GM12878 (cell line): ENCODE measurements around the gene KASH5. TPM values are rescaled to one million over a fixed set of nuclear protein-coding genes. Genes with fewer than 3 reads are reported as not detected.

Experiments
- ATAC-seq: fragments of 200-7000 bp; cut with Tn5 transposase; 3 replicates; pipeline ENCODE4 v1.9.1; 2020; ENCODE audit warnings: mild to moderate bottlenecking, moderate library complexity
- BruUV-seq: library from RNA; stranded (reverse); fragments of 400-500 nt; replicated peaks from 2 replicates; lab custom pipeline; 2021; lab: Mats Ljungman, UMichigan
- CTCF ChIA-PET: fragments of 300-600 bp; sonication (Branson Sonifier 250); formaldehyde crosslinking; extraction: SDS; loops from one replicate; lab custom pipeline; 2021; ENCODE audit warnings: inconsistent platforms; lab: Yijun Ruan, JAX
- POLR2A ChIA-PET: fragments of 350-600 bp; formaldehyde crosslinking; extraction: SDS; loops from one replicate; lab custom pipeline; 2021; ENCODE audit warnings: inconsistent platforms; lab: Charles Lee
- RAD21 ChIA-PET: fragments of 300-600 bp; sonication (Branson Sonifier 250); formaldehyde crosslinking; loops from one replicate; lab custom pipeline; 2023; ENCODE audit warnings: antibody characterized with exemption; ENCODE audit not compliant: unreplicated experiment; lab: Charles Lee
- SMC1A ChIA-PET: fragments of 300-600 bp; sonication (Branson Sonifier 250); formaldehyde crosslinking; loops from one replicate; lab custom pipeline; 2023; ENCODE audit not compliant: unreplicated experiment, uncharacterized antibody; lab: Charles Lee
- DNase-seq: peaks from one replicate; pipeline ENCODE4 v3.0.0-alpha.2; 2011; ENCODE audit warnings: low read depth, low spot score
- FAIRE-seq: peaks from 3 replicates; lab custom pipeline; 2011; peaks lifted over from hg19 to GRCh38; lab: Jason Lieb, UNC
- H2AFZ ChIP-seq: 2 replicates; pipeline ENCODE4 v1.6.0; 2011; ENCODE audit warnings: low read depth, low read length, control low read depth; ENCODE audit not compliant: control insufficient read depth
- H3K27ac ChIP-seq: 2 replicates; pipeline ENCODE4 v1.5.1; 2011; ENCODE audit warnings: control low read depth; ENCODE audit not compliant: control insufficient read depth, insufficient read depth
- H3K27me3 ChIP-seq, 2 experiments: replicated peaks in 1 of 2; 2 replicates each; pipeline versions ENCODE4 v1.6.0 to v1.6.1; 2011; ENCODE audit warnings: low read length in 1 of 2; ENCODE audit not compliant: control insufficient read depth in 2 of 2, insufficient read depth in 2 of 2
- H3K36me3 ChIP-seq, 2 experiments: 2 replicates each; pipeline ENCODE4 v1.5.1; 2011; ENCODE audit warnings: low read length in 1 of 2; ENCODE audit not compliant: control insufficient read depth in 2 of 2, insufficient read depth in 2 of 2
- H3K4me1 ChIP-seq: 2 replicates; pipeline ENCODE4 v1.6.1; 2011; ENCODE audit warnings: mild to moderate bottlenecking, low read length, moderate library complexity, mixed read lengths; ENCODE audit not compliant: control insufficient read depth, insufficient read depth
- H3K4me2 ChIP-seq: 2 replicates; pipeline ENCODE4 v1.6.0; 2011; ENCODE audit warnings: control low read depth; ENCODE audit not compliant: control insufficient read depth, insufficient read depth
- H3K4me3 ChIP-seq: fragments of 200-600 bp; sonication (generic); 2 replicates; pipeline ENCODE4 v1.5.1; 2016
- H3K79me2 ChIP-seq: 2 replicates; pipeline ENCODE4 v1.6.0; 2011; ENCODE audit warnings: low read length; ENCODE audit not compliant: control insufficient read depth, insufficient read depth
- H3K9ac ChIP-seq: 2 replicates; pipeline ENCODE4 v1.8.0; 2011; ENCODE audit warnings: low read length, control low read depth, mixed read lengths; ENCODE audit not compliant: control insufficient read depth, insufficient read depth
- H3K9me3 ChIP-seq: replicated peaks from 3 replicates; pipeline ENCODE4 v1.5.1; 2011; ENCODE audit warnings: mild to moderate bottlenecking, low read length; ENCODE audit not compliant: control insufficient read depth, insufficient read depth
- H4K20me1 ChIP-seq: 2 replicates; pipeline ENCODE4 v1.6.0; 2011; ENCODE audit not compliant: control insufficient read depth, insufficient read depth
- CREM ChIP-seq: IDR thresholded peaks from 2 replicates; pipeline ENCODE4 v1.6.1; 2014; ENCODE audit warnings: antibody characterized with exemption, low read depth
- IKZF2 ChIP-seq, 2 experiments: fragments of 450-650 bp; IDR thresholded peaks; 2 replicates each; pipeline ENCODE4 v1.6.1; 2017; ENCODE audit warnings: mild to moderate bottlenecking in 2 of 2, moderate library complexity in 2 of 2
- IRF5 ChIP-seq: fragments of 450-650 bp; IDR thresholded peaks from 2 replicates; pipeline ENCODE4 v1.6.1; 2017; ENCODE audit warnings: borderline replicate concordance
- POLR2AphosphoS5 ChIP-seq: IDR thresholded peaks from 2 replicates; pipeline ENCODE4 v1.6.1; 2011; ENCODE audit warnings: mild to moderate bottlenecking, low read length, inconsistent platforms
- ZBTB33 ChIP-seq: fragments of 450-650 bp; IDR thresholded peaks from 2 replicates; pipeline ENCODE4 v1.6.1; 2017; ENCODE audit warnings: mild to moderate bottlenecking
- WGBS: methylation state at CpG from one replicate; pipeline ENCODE4 v1.1.6; 2016; ENCODE audit warnings: low lambda C conversion rate; ENCODE audit not compliant: insufficient replicate concordance, insufficient coverage; ENCODE audit errors: missing lambda C conversion rate; 5-methylcytosine and 5-hydroxymethylcytosine counted together
- in situ Hi-C: fragments of 300-500 bp; cut with MboI; formaldehyde crosslinking; loops from 9 replicates; pipeline ENCODE4 v1.14.3; 2018; ENCODE audit warnings: mixed read lengths
- intact Hi-C: fragments of 100-400 bp; cut with micrococcal nuclease; formaldehyde crosslinking; loops from one replicate; pipeline ENCODE4 v1.14.2; 2022; ENCODE audit not compliant: unreplicated experiment
- polyA plus RNA-seq, 11 experiments: library from polyadenylated mRNA; depleted of rRNA in 4 of 11; unstranded in 6 of 11; stranded (reverse) in 5 of 11; fragments of >200 nt; fragmentation: Nextera tagmentation in 4 of 11; fragmentation: Illumina TruSeq in 1 of 11; extraction: Ambion mirVana in 4 of 11; extraction: Trizol in 1 of 11; gene quantifications; 1 replicate in 1 of 11; 2 replicates in 10 of 11; pipeline versions ENCODE4 v1.2.1 to v1.2.3, GENCODE V29; 2011 to 2016; ENCODE audit warnings: inconsistent platforms in 2 of 11, missing spikeins in 2 of 11, low read depth in 1 of 11
- total RNA-seq, 4 experiments: library from RNA; depleted of rRNA in 3 of 4; stranded (reverse); fragments of >200 nt in 3 of 4; fragmentation: Illumina TruSeq in 1 of 4; extraction: Trizol in 1 of 4; gene quantifications; 2 replicates each; pipeline versions ENCODE4 v1.2.1 to v1.2.3, GENCODE V29; 2013 to 2021
- TF ChIP-seq, protein P1 (sequence below): fragments of 450-650 bp; IDR thresholded peaks from 2 replicates; pipeline ENCODE4 v1.6.1; 2017; ENCODE audit warnings: mild to moderate bottlenecking, moderate library complexity

The KASH5 gene
- total and polyA plus RNA-seq, 10 of the 15 experiments (the other 5 are each of a cell fraction or from before 2014, with no cell fraction given), result 0.03 to 0.06 (median 0.05) TPM; not detected in 7

- no peaks in the 10 kb centered on the region for H4K20me1 ChIP-seq
- ChIA-PET POLR2A (no interaction called here), SMC1A (no interaction called here), RAD21 (no interaction called here), CTCF (no interaction called here)
- FAIRE-seq (no peak), DNase-seq (no peak), ATAC-seq (no peak)
- H3K27me3 ChIP-seq, result no peaks in the 10 kb centered on the region
- H2AFZ ChIP-seq, result no peak overlapping the region
- BruUV-seq, result no TSS peak
- no peak overlapping the region for H3K4me2 ChIP-seq
- no peaks in the 10 kb centered on the region for H3K9me3 ChIP-seq
- H3K9ac ChIP-seq, result no peak overlapping the region
- peaks cover 2 to 5% of the 10 kb centered on the region in 2 experiments for H3K36me3 ChIP-seq
- no peak overlapping the region for H3K27ac ChIP-seq
- intact Hi-C loops, result no loop called here
- H3K4me3 ChIP-seq, result no peak overlapping the region
- peaks cover 18% of the 10 kb centered on the region for H3K4me1 ChIP-seq
- TF ChIP-seq ZBTB33, result 0 out of 2 replicates have a peak, but pooled peaks have one; percentile 36
- TF ChIP-seq IKZF2 (IDR thresholded peaks at IDR 0.05), result no peak
- TF ChIP-seq, protein P1, sequence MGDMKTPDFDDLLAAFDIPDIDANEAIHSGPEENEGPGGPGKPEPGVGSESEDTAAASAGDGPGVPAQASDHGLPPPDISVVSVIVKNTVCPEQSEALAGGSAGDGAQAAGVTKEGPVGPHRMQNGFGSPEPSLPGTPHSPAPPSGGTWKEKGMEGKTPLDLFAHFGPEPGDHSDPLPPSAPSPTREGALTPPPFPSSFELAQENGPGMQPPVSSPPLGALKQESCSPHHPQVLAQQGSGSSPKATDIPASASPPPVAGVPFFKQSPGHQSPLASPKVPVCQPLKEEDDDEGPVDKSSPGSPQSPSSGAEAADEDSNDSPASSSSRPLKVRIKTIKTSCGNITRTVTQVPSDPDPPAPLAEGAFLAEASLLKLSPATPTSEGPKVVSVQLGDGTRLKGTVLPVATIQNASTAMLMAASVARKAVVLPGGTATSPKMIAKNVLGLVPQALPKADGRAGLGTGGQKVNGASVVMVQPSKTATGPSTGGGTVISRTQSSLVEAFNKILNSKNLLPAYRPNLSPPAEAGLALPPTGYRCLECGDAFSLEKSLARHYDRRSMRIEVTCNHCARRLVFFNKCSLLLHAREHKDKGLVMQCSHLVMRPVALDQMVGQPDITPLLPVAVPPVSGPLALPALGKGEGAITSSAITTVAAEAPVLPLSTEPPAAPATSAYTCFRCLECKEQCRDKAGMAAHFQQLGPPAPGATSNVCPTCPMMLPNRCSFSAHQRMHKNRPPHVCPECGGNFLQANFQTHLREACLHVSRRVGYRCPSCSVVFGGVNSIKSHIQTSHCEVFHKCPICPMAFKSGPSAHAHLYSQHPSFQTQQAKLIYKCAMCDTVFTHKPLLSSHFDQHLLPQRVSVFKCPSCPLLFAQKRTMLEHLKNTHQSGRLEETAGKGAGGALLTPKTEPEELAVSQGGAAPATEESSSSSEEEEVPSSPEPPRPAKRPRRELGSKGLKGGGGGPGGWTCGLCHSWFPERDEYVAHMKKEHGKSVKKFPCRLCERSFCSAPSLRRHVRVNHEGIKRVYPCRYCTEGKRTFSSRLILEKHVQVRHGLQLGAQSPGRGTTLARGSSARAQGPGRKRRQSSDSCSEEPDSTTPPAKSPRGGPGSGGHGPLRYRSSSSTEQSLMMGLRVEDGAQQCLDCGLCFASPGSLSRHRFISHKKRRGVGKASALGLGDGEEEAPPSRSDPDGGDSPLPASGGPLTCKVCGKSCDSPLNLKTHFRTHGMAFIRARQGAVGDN, result no peak
- TF ChIP-seq POLR2AphosphoS5, result no peak
- no peak for TF ChIP-seq IRF5
- no peak for TF ChIP-seq CREM
- TF ChIP-seq, all 136 proteins: peak for 1
- WGBS, result 98% methylated on average over 19 of the region's 37 CpGs
- in situ Hi-C loops, result no loop called here
- peaks cover 2% of the 10 kb centered on the region; the same call in 1 of the 2 replicates for H3K79me2 ChIP-seq
Measured at GRCh38 chr19:49461656-49462055, 73.6 kb downstream of the KASH5 start.
